Skin epidermis (tissue), 12 donors: ENCODE results near the gene PDPR.
A peak's percentile ranks its signal among the peaks of the same experiment; 100 is the strongest.
"Not testable (repeated sequence)": the region's sequence is repeated elsewhere in the genome, so short reads cannot be mapped to it uniquely, and the experiment has no call there.

Source experiments
- H3K27ac ChIP-seq, 21 experiments: fragments of 200-600 bp; sonication (generic) in 11 of 21; one replicate each; pipeline ENCODE4 v1.5.0; 2020; ENCODE audit warnings: mild to moderate bottlenecking in 3 of 21, inconsistent platforms in 2 of 21, moderate library complexity in 2 of 21
- H3K4me3 ChIP-seq, 7 experiments: fragments of 200-600 bp; sonication (generic) in 2 of 7; one replicate each; pipeline ENCODE4 v1.5.0; 2020; ENCODE audit warnings: inconsistent platforms in 2 of 7, mild to moderate bottlenecking in 2 of 7, moderate library complexity in 1 of 7

Gene PDPR

DNA sequence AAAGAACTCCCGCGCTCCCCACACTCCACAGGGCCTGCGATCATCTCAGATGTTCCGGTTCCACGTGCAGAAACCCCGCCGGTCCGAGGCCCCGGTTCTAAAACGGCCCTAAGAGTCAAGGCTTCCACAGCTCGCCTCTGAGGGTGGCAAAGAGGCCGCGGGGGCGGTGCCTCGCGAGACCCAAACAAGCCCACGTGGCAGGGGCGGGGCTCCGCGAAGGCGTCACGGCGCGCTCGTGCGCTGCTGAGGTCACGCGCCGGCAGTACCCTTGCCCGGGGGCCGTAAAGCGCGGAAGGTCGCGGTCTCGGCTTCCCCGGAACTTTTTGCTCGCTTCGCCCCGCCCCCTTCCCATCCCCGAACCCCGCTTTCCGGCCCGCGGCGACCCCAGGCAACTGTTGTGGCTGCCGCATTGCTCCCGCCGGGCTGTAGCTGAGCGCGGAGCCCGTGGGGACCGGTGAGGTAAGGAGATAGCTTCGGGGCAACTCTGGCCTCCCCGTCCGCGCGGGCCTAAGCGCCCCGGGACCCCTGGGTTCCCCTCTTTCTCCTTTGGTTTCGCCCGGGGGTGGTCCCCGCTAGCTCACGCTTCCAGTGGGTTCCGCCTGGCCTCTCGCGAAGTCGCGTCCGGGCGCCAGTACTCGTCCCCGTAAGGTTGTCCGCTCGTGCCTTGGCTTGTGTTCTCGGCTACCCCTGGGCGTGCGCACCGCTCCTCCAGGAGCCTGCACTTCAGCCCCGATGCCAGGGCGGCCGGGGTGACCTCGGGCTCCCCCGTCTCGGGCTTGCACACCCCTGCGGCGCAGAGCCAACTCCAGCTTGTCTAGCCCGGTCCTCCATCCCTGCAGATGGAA lies at the start of gene PDPR:
TSS of gene PDPR (plus strand) at position 351 of the 845 bp plus-strand sequence. CDS start 6,161 bp downstream, outside the sequence.
- H3K27ac ChIP-seq, result peak within 1 kb of the TSS in 20 of 21 experiments; percentile 51 to 89 (median 82)
- H3K4me3 ChIP-seq, result peak within 1 kb of the TSS; percentile 46 to 83 (median 71)

DNA sequence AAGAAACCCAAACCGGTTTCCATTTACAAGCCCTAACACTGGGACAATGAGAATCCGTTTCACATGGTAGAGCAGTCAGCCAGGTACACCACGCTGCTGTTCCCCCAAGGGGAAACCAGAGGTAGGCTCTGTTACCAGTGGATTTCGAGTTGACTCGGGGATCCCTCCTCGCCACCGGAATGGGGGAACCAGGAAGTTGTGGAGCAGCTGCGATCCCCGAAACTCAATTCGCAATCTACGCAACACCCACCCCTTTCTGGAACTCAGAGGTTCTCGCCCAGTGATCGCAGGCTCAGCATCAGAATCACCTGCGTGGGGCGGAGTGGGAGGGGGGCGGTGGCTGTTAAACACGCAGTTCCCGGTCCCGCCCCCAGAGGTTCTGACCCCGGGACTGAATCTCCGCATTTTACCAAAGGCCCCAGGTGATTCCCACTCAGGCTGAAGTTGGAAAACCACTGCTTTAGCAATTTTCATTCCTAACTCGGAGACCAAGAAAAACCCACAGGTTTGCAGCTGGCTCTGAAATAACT lies 49.2 kb upstream of the PDPR start:
- H3K27ac ChIP-seq, result peak overlapping the region; percentile 49 to 98 (median 87)
- H3K4me3 ChIP-seq, result peak overlapping the region; percentile 69 to 95 (median 80)

DNA sequence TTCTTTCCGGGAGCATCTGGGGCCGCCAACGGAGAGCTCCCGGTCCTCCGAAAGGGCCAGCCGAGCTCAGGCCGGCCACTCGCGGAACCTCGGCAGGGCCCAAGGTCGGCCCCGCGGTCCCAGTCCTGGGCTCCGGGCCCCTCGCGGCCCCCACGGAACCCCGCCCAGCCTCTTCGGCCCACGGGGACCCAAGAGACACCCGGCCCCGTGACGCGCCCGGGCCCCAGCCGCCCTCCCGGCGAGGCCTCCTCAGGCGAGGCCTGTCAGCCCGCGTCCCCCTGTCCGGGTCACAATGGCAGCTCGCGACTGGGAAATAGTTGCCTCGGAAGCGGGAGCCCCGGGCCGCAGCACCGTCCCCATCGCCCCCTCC lies 48.8 kb upstream of the PDPR start:
- Histone ChIP-seq H3K27ac (peak overlapping the region; percentile 49 to 98 (median 87)), H3K4me3 (peak overlapping the region; percentile 69 to 95 (median 80))

DNA sequence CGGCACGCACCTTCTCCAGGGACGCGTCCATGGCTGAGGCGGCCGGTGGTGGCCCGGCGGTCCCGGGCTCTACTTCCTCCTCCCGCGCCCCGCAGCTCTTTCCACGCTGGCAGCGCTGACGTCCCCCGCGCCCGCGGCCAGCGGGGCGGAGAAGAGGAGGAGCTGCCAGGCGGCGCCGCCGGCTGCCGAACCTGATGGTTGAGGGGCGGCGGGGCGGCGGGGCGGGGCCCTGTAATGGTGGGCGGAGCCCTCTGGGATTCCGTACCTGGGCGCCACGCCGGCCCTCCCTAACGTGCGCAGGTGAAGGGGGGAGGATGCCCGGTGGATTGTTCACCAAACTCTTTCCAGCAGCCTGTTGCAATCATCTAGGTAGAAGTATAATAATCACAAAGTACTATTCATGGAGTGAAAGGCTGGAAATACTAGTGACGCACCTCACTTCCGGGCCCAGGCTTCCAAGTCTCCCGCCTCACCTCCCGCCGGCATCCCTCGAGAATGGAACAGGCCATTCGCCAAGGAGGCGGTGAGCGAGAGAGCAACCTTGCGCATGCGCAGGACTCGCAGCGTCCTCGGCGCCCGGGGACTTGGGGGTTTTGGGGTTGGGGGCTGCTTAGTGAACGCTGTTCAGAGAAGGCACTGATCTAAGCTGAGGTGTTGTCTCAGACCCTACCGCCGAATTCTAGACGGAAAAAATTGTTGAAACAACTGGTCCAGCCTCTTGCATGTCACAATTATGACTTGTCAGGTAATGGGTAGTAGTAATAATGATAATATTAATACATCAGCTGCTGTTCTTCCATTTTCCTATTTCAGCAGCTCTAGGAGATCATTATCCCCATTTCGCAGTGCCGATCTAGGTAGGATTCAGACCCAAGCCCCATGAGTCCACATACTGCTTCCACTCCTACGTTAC lies 48.1 kb upstream of the PDPR start:
- H3K27ac ChIP-seq, result peak overlapping the region; percentile 49 to 98 (median 87)
- peak overlapping the region; percentile 69 to 95 (median 80) for H3K4me3 ChIP-seq

DNA sequence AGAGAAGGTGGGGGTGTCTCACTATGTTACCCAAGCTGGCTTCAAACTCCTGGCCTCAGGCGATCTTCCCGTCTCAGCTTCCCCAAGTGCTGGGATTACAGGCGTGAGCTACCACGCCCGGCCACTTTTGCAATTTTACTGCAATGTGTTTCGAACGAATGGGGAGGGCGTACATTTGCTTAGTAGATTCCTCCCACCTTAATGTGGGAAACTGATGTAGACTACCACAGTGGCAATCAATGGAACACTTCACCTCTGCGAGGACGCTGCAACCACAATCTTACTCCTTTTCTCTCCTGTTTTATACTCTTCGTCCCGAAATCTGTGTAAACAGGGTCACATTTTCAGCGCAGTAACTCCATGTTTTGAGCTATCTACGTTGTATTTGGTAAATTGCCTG lies 47.4 kb upstream of the PDPR start:
- peak overlapping the region in 2 of 21 experiments; percentile 84 to 93 for H3K27ac ChIP-seq
- H3K4me3 ChIP-seq, result peak overlapping the region in 5 of 7 experiments; percentile 69 to 95 (median 79)

DNA sequence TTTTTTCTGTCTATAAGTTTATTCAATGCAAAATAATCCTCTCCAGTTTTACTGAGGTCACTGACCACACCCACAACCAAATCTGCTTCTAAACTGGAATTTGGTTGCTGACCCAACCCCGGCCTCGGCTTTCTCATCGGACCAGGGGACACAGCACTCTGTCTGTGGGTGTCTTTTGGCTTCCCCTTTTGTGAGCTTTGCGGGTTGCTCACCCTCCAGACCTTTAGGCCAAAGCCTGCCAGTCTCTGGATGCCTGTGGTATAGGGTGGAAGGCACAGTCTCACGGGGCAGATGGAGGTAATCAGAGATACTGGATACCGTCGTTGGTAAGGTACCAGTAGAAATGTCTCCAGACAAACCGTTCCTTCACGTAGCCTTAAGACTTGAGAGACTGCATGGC lies 35.1 kb upstream of the PDPR start:
- H3K27ac ChIP-seq, result not testable (repeated sequence)

DNA sequence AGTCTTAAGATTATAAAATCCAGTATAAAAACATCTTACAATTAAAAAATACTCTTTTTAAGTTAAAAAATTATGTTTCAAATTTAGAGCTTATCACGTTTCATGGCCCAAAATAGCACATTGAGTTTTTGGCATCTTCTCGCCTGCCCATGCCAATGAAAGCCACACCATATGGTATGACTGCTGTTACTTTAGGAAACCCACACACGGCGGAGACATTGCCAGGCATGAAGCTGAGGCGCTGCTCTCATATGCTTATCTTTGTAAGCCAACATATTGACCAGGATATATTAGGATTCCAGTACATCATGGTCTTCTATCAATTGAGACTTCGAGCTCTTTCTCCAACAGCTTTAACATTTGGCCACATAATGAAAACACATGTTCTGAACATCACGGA lies 32.9 kb upstream of the PDPR start:
- not testable (repeated sequence) for H3K27ac ChIP-seq, H3K4me3 ChIP-seq

More for the DNA sequence above, 35.1 kb upstream of the PDPR start:
- not testable (repeated sequence) for H3K4me3 ChIP-seq

DNA sequence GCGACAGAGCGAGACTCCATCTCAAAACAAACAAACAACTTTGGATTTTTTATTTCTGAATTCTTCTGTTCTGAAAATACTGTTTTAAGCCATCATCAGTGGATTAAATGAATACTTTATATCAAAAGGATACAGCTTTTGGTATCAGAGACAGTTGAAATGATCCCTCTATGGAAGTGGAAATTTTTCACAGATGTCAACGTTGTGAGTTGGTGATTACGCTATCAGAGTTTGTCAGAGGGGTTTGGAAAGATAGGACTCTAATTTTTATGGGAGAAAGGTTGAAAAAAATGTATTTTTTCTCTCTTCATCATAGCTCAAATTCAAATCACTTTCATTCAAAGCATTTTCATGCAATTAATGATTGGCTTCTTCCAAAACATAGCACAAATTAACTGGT lies 30.2 kb upstream of the PDPR start:
- H3K4me3 ChIP-seq, H3K27ac ChIP-seq: not testable (repeated sequence)

DNA sequence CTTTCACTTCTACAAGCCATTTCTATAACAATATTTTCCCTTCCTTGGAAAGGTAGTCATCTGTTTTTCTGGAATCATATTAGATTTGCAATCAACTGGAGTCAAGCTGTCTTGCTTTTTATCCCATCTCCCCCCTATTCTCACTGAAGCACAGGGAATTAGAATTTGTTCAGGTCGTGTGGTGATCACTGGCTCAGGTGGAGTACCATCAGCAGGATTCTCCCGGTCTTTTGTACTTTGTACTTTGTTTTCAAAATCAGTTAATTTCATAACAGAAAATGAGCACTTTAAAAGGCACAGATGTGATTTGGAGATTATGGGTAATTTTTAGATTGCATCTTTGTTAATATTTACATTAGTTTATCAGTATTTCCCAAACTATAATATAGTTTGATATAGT lies 26.0 kb upstream of the PDPR start:
- not testable (repeated sequence) for H3K27ac ChIP-seq, H3K4me3 ChIP-seq

DNA sequence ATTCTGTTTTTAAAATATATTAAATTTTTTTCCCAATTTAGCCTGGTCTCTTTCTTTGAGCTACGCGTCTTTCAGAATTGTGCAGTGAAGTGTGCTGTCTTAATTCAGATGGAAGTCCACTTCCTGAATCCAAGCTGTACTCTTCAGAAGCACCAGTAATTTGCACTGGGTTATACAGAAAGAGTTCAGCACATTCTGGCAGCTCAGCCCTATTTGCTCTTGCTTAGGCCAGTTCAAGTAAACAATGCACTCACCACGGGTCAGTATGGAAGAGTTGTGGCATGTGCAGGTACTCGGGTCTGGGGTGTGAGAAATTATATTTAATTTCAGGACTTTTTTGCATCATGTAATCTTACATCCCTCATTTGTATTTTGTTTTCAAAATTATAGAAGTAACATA lies 25.3 kb upstream of the PDPR start:
- H3K4me3 ChIP-seq, H3K27ac ChIP-seq: not testable (repeated sequence)

DNA sequence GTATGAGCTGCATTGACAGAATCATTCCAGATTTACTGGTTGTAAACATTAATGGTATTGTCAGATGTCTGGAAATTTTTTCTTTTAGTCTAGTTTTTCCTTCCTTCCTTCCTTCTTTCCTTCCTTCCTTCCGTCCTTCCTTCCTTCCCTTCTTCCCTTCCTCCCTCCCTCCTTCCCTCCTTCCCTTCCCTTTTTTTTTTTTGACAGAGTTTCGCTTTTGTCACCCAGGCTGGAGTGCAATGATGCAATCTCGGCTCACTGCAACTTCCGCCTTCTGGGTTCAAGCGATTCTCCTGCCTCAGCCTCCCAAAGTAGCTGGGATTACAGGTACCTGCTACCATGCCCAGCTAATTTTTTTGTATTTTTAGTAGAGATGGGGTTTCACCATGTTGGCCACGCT lies 24.8 kb upstream of the PDPR start:
- not testable (repeated sequence) for H3K27ac ChIP-seq, H3K4me3 ChIP-seq

DNA sequence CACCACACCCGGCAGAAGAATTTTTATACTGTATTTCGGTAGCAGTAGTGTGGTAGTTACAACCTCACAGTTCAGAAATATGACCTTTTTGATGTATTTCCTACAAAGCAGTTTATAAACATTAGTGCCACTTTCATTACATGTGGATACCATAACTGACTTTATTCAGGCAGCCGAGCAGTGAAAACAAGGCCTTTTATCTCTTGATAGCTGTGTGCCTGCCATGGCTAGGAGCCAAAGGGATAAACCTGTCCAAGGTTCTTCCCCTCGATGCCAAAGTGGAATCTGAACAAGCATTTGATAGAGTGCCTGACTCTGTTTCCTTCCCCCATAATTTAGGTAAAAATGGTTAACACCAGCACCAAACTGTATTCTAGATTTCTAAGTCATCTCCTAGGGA lies 23.0 kb upstream of the PDPR start:
- not testable (repeated sequence) for H3K27ac ChIP-seq, H3K4me3 ChIP-seq

DNA sequence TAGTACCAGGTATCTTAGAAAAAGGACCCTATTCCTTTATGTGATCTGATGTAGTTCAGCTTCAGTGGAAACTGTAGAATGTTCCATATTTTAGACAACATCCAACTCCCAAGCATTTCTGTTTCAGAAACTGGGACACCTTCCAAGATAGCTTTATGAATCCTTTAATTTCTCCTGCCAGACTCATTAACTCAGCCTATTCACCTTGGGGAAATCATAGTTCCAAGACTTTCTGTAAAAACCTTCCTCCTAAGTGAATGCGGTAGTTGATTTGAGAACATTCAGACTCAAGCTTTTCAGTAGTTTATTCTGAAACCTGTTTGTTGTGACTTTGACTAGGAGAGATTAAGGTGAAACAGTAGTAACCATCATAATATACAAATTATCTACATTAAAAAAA lies 20.0 kb upstream of the PDPR start:
- not testable (repeated sequence) for H3K4me3 ChIP-seq, H3K27ac ChIP-seq

DNA sequence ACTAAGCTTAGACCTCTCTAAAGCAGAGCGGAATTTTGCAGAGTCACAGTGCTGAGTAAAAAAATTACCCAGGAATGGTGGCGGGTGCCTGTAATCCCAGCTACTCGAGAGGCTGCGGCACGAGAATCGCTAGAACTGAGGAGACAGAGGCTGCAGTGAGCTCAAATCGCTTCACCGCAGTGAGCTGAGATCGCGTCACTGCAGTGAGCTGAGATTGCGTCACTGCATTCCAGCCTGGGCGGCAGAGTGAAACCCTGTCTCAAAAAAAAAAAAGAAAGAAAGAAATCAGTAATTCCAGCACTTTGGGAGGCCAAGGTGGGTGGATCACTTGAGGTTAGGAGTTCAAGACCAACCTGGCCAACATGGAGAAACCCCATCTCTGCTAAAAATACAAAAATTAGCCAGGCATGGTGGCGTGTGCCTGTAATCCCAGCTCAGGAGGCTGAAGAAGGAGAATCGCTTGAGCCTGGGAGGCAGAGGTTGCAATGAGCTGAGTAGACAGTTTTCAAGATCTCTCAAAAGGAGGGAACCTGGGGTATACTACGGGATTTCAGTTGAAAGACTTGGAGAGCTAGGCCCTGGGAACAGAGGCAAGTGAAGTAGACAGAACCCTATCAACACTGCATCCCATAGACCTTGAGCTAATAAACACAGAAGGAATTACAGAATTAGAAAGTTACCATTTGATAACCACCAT lies 4.4 kb upstream of the PDPR start:
- H3K4me3 ChIP-seq, H3K27ac ChIP-seq: not testable (repeated sequence)

DNA sequence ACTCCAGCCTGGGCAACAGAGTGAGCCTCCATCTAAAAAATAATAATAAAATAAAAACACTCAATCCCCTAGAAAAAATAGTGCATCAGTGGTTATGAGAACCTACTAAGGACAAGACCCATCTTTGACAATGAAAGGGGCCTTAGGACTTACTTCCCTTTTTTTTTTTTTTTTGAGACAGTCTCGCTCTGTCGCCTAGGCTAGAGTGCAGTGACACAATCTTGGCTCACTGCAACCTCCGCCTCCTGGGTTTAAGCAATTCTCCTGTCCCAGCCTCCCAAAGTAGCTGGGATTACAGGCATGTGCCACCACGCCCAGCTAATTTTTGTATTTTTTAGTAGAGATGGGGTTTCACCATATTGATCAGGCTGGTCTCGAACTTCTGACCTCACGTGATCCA lies 2.0 kb upstream of the PDPR start:
- H3K27ac ChIP-seq, H3K4me3 ChIP-seq: not testable (repeated sequence)

DNA sequence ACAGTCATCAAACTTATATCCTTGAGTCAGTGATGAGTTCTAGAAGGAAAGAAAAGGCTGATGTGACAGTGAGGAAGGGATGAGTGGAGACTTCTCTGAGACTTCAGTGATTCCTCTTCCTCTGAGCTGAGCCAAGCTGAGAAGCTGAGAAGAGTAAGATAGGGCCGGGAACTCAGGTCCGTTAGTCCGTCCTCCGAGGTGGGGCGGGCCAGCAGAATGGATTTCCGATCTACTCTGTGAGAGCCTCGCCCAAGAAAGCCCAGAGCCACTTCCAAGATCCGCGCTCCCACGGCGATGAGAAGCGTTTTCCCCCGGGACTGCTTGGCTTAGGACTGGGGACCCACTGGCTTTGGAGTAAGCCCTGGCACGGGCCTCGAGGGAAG lies 542 bp upstream of the PDPR start:
- Histone ChIP-seq H3K27ac (peak overlapping the region in 19 of 21 experiments; percentile 51 to 89 (median 82)), H3K4me3 (peak overlapping the region; percentile 46 to 83 (median 71))

DNA sequence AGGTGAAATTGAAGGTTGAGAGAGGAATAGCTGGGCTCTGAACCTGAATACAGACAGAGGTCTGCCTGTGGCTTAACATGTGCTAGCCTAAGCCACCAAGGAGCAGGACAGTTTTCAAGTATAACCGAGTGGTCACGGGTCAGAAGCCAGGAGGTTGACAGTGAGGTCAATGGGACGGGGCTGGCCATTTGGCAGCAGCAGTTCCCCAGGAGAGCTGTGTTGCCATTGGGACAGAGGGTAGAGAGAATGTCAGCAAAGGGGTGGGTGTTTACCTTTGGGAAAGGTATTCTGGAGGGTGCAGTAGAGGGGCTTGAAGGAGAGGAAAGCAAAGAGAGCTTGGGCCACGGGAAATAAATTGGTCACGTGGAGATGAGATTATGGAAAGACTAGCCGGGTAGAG lies 4.2 kb downstream of the PDPR start:
- H3K27ac ChIP-seq, H3K4me3 ChIP-seq: not testable (repeated sequence)

DNA sequence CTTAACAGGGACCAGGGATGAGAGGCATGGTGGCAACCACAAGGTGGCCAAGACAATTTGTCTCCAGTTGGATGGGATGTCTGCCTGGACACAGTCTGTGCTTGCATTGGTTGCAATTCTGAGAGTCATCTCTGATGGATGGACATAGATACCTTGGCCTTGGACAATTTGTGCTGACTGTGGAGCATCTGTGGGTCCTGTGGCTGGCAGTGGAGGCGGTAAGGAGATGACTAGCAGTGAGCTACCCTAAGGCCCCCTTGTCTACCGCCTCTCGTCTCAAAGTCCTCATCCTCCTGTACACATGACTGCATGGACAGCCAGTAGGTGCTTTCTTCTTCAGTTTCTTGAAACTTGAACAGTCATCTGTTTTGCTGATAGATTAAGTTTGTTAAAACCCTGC lies 4.6 kb downstream of the PDPR start:
- H3K4me3 ChIP-seq, H3K27ac ChIP-seq: not testable (repeated sequence)

DNA sequence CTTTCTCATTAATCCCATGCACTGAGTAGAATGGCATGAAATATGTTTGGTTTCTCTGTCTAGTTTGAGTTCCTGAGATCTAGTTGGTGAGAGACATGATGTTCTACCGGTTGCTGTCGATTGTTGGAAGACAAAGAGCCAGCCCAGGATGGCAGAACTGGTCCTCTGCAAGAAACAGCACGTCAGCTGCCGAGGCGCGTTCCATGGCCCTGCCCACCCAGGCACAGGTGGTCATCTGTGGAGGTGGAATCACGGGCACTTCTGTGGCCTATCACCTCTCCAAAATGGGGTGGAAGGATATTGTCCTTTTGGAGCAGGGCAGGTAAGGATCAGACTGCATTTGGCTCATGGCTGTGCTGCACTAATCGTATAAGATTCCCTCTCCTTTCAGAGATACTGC lies 6.3 kb downstream of the PDPR start:
- not testable (repeated sequence) for H3K27ac ChIP-seq, H3K4me3 ChIP-seq

DNA sequence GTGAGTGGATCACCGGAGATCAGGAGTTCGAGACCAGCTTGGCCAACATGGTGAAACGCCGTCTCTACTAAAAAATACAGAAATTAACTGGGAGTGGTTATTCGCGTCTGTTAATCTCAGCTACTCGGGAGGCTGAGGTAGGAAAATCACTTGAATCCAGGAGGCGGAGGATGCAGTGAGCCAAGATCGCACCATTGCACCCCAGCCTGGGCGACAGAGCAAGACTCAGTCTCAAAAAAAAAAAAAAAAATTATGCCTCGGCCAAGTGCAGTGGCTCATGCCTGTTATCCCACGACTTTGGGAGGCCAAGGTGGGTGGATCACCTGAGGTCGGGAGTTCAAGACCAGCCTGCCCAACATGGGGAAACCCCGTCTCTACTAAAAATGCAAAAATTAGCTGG lies 9.7 kb downstream of the PDPR start:
- H3K4me3 ChIP-seq, H3K27ac ChIP-seq: not testable (repeated sequence)
